ENCODE measurements around the gene EEF1G.

DNA sequence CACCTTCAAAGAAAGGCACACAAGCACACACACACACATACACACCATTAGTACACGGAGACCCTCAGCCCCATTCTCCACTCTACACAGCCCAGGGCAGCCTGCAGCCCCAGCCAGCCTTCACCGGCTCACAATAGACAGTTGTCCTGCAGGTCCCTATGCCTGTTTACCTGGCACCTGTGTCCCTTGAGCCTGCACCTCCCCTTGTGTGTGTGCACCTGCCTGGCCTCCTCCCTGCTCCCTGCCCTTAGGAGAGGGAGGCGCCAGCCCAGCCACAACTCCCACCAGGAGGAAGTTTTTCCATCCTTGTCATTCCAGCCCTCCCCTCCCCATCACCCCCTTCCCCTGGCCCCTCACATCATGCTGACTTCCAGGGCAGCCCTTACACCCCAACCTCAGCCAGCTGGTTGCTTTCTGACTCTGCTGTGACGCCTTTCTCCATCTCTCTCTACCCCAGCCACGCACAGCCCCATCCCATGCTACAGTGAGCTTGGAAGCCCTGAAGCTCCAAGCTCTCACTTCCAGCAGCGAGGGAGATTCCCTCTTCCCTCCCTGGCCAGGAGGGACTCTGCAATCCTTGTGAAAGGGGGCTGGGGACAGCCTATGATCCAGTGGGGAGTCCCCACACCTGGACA, 31.5 kb downstream of the EEF1G start:
- TF ChIP-seq GATA2 (IDR thresholded peaks at IDR 0.05; ENCODE audit: low read depth, low read length) (no peak), GATA3 (IDR thresholded peaks at IDR 0.05; ENCODE audit: low read depth, low read length) (no peak)

Measured in SH-SY5Y (cell line).